Endothelial cell (in vitro differentiated cells): ENCODE data around the gene KIF13A. TPM values are rescaled to one million over a fixed set of nuclear protein-coding genes. Genes with fewer than 3 reads are reported as not detected.

Experiments used
- DNase-seq: peaks from one replicate; pipeline ENCODE4 v3.0.0; 2021; ENCODE audit warnings: low spot score
- H3K27ac Mint-ChIP-seq: one replicate; pipeline ENCODE4 v1.8.0; 2021; ENCODE audit warnings: mixed read lengths, inconsistent platforms; ENCODE audit not compliant: unreplicated experiment
- H3K27me3 Mint-ChIP-seq: one replicate; pipeline ENCODE4 v1.8.0; 2021; ENCODE audit warnings: mild to moderate bottlenecking, moderate library complexity, mixed read lengths, inconsistent platforms; ENCODE audit not compliant: unreplicated experiment
- H3K36me3 Mint-ChIP-seq: one replicate; pipeline ENCODE4 v1.8.0; 2021; ENCODE audit warnings: mild to moderate bottlenecking, low read depth, mixed read lengths, inconsistent platforms; ENCODE audit not compliant: unreplicated experiment
- H3K4me1 Mint-ChIP-seq: one replicate; pipeline ENCODE4 v1.8.0; 2021; ENCODE audit warnings: mild to moderate bottlenecking, mixed read lengths, inconsistent platforms; ENCODE audit not compliant: unreplicated experiment
- H3K4me3 Mint-ChIP-seq: one replicate; pipeline ENCODE4 v1.8.0; 2021; ENCODE audit warnings: mild to moderate bottlenecking, mixed read lengths, inconsistent platforms; ENCODE audit not compliant: unreplicated experiment
- H3K9me3 Mint-ChIP-seq: one replicate; pipeline ENCODE4 v1.8.0; 2021; ENCODE audit warnings: mixed read lengths, inconsistent platforms; ENCODE audit not compliant: unreplicated experiment
- CTCF ChIP-seq: fragments of 200-600 bp; sonication (generic); IDR thresholded peaks from one replicate; pipeline ENCODE4 v1.5.0; 2021; ENCODE audit warnings: antibody characterized with exemption; ENCODE audit not compliant: unreplicated experiment
- total RNA-seq: library from RNA; stranded (reverse); fragmentation: NEBNext Ultra II Directional; extraction: Animal tissue kit (Norgen Biotek cat#: 25700); gene quantifications from one replicate; pipeline ENCODE4 v1.2.1, GENCODE V29; 2021; ENCODE audit not compliant: unreplicated experiment

The KIF13A gene
- total RNA-seq, 1 donor from 2014 or later, result 139 TPM

- H3K27me3 Mint-ChIP-seq, result no peaks in the 10 kb centered on the region
- no peaks in the 10 kb centered on the region for H3K4me1 Mint-ChIP-seq
- no peaks in the 10 kb centered on the region for H3K9me3 Mint-ChIP-seq
- peaks cover 38% of the 10 kb centered on the region for H3K36me3 Mint-ChIP-seq
- no peak overlapping the region for H3K4me3 Mint-ChIP-seq
- no peak for TF ChIP-seq CTCF
- no peak overlapping the region for H3K27ac Mint-ChIP-seq
- no peak for DNase-seq
Measured at GRCh38 chr6:17771609-17772008, 215.8 kb downstream of the KIF13A start.

- Mint-ChIP-seq H3K27me3 (no peaks in the 10 kb centered on the region), H3K36me3 (peaks cover 35% of the 10 kb centered on the region), H3K4me3 (no peak overlapping the region)
Measured at GRCh38 chr6:17768881-17769280, 218.6 kb downstream of the KIF13A start.

GRCh38 chr6:17768388-17768787 is 219.0 kb downstream of the KIF13A start:
- H3K4me3 Mint-ChIP-seq, result no peak overlapping the region
- no peak overlapping the region for H3K27ac Mint-ChIP-seq
- TF ChIP-seq CTCF, result no peak
- no peaks in the 10 kb centered on the region for H3K4me1 Mint-ChIP-seq
- H3K9me3 Mint-ChIP-seq, result no peaks in the 10 kb centered on the region
- H3K27me3 Mint-ChIP-seq, result no peaks in the 10 kb centered on the region
- no peak for DNase-seq
- peaks cover 40% of the 10 kb centered on the region for H3K36me3 Mint-ChIP-seq

More at GRCh38 chr6:17768881-17769280, 218.6 kb downstream of the KIF13A start:
- Mint-ChIP-seq H3K4me1 (no peaks in the 10 kb centered on the region), H3K9me3 (no peaks in the 10 kb centered on the region), H3K27ac (no peak overlapping the region)
- DNase-seq, result no peak
- TF ChIP-seq CTCF, result no peak

- TF ChIP-seq CTCF, result no peak
- Mint-ChIP-seq H3K4me1 (no peaks in the 10 kb centered on the region), H3K4me3 (peak overlapping the region; percentile 60), H3K27ac (no peak overlapping the region), H3K36me3 (peaks cover 24% of the 10 kb centered on the region), H3K27me3 (no peaks in the 10 kb centered on the region), H3K9me3 (no peaks in the 10 kb centered on the region)
- DNase-seq, result no peak
Measured at GRCh38 chr6:17762651-17763050, 224.8 kb downstream of the KIF13A start.

- no peak for TF ChIP-seq CTCF
- Mint-ChIP-seq H3K4me1 (no peaks in the 10 kb centered on the region), H3K27ac (no peak overlapping the region), H3K27me3 (no peaks in the 10 kb centered on the region), H3K4me3 (no peak overlapping the region), H3K9me3 (no peaks in the 10 kb centered on the region), H3K36me3 (peaks cover 15% of the 10 kb centered on the region)
- DNase-seq, result no peak
Measured at GRCh38 chr6:17758119-17758518, 229.3 kb downstream of the KIF13A start.
